Amniotic stem cell (primary cell): ENCODE results near the gene TMEM201.

ENCODE experiments used
- DNase-seq: peaks from one replicate; lab custom pipeline; 2025; lab: John Stamatoyannopoulos, UW

The TMEM201 gene

GRCh38 chr1:9600861-9601834 is 12.4 kb downstream of the TMEM201 start:
- DNase-seq: no peak

- no peak for DNase-seq
Measured at GRCh38 chr1:9601942-9602793, 13.5 kb downstream of the TMEM201 start.

- no peak for DNase-seq
Measured at GRCh38 chr1:9602794-9603167, 14.1 kb downstream of the TMEM201 start.

- DNase-seq: no peak
Measured at GRCh38 chr1:9603307-9603706, 14.6 kb downstream of the TMEM201 start.

- no peak for DNase-seq
Measured at GRCh38 chr1:9603766-9604753, 15.3 kb downstream of the TMEM201 start.

GRCh38 chr1:9604836-9605235 is 16.1 kb downstream of the TMEM201 start:
- no peak for DNase-seq

- no peak for DNase-seq
Measured at GRCh38 chr1:9605946-9606455, 17.3 kb downstream of the TMEM201 start.

GRCh38 chr1:9606458-9606857 is 17.7 kb downstream of the TMEM201 start:
- DNase-seq: no peak

GRCh38 chr1:9606948-9607347 is 18.2 kb downstream of the TMEM201 start:
- DNase-seq: no peak

GRCh38 chr1:9607352-9607751 is 18.6 kb downstream of the TMEM201 start:
- no peak for DNase-seq

- no peak for DNase-seq
Measured at GRCh38 chr1:9609998-9610397, 21.3 kb downstream of the TMEM201 start.

GRCh38 chr1:9610548-9610947 is 21.8 kb downstream of the TMEM201 start:
- no peak for DNase-seq

GRCh38 chr1:9611716-9612115 is 23.0 kb downstream of the TMEM201 start:
- no peak for DNase-seq

GRCh38 chr1:9612162-9612845 is 23.6 kb downstream of the TMEM201 start:
- no peak for DNase-seq

GRCh38 chr1:9612871-9613624 is 24.3 kb downstream of the TMEM201 start:
- DNase-seq: no peak

GRCh38 chr1:9613625-9614299 is 25.1 kb downstream of the TMEM201 start:
- no peak for DNase-seq

GRCh38 chr1:9615316-9616063 is 26.8 kb downstream of the TMEM201 start:
- DNase-seq: no peak

- DNase-seq: no peak
Measured at GRCh38 chr1:9618909-9619679, 30.4 kb downstream of the TMEM201 start.
